ENCODE results near the gene SNUPN.

GRCh38 chr15:75651810-75652543, 26.5 kb upstream of the SNUPN start:
- TF ChIP-seq CTCF (conservative IDR thresholded peaks at IDR 0.05; ENCODE audit: low read depth, low read length) (no peak), EZH2 (IDR thresholded peaks at IDR 0.05; ENCODE audit: borderline replicate concordance, low read depth, low read length, poor library complexity, severe bottlenecking) (no peak)

Measured in A673 (cell line).